RWPE1 (cell line): ENCODE measurements around the gene CUL9.

ENCODE experiments used
- CTCF ChIA-PET: fragments of 350-600 bp; sonication (Branson Sonifier 250); formaldehyde crosslinking; extraction: SDS; loops from one replicate; lab custom pipeline; 2021; lab: Yijun Ruan, JAX
- POLR2A ChIA-PET: fragments of 400-600 bp; formaldehyde crosslinking; extraction: SDS; loops from one replicate; lab custom pipeline; 2020; ENCODE audit warnings: antibody characterized with exemption; ENCODE audit not compliant: low non-redundant PET; lab: Yijun Ruan, JAX
- DNase-seq: peaks from one replicate; pipeline ENCODE4 v3.0.0; 2012; ENCODE audit warnings: low spot score
- H3K27ac ChIP-seq: fragments of 450-650 bp; 2 replicates; pipeline ENCODE4 v1.5.1; 2017
- CTCF ChIP-seq: fragments of 450-650 bp; conservative IDR thresholded peaks from 2 replicates; pipeline ENCODE4 v1.5.1; 2017; ENCODE audit warnings: low read depth, mild to moderate bottlenecking

Gene CUL9

GRCh38 chr6:43144879-43145278 lies 37.1 kb upstream of the CUL9 start:
- TF ChIP-seq CTCF: no peak
- DNase-seq: peak; percentile 57
- H3K27ac ChIP-seq: peak overlapping the region; percentile 86
- POLR2A ChIA-PET: interaction anchor here (0.6 kb wide), 1 partner anchor 26 kb away, joined by 4 read pairs; the partner anchor contains the start of gene SRF
- CTCF ChIA-PET: interaction anchor here (0.5 to 0.7 kb wide), 2 partner anchors 20 to 363 kb away, joined by 3 read pairs; no protein-coding TSS in a partner anchor

GRCh38 chr6:43146261-43146660 lies 35.7 kb upstream of the CUL9 start:
- no peak for DNase-seq
- CTCF ChIA-PET: no interaction called here
- peak overlapping the region; percentile 86; the same call in 1 of the 2 replicates for H3K27ac ChIP-seq
- TF ChIP-seq CTCF: no peak
- POLR2A ChIA-PET: no interaction called here

- ChIA-PET CTCF (interaction anchor here (0.6 kb wide), 1 partner anchor 1186 kb away, joined by 4 read pairs; no protein-coding TSS in a partner anchor), POLR2A (no interaction called here)
- no peak for DNase-seq
- H3K27ac ChIP-seq: peak overlapping the region; percentile 40
- TF ChIP-seq CTCF: no peak
These were observed 35.0 kb upstream of the CUL9 start for GRCh38 chr6:43146709-43147688.

GRCh38 chr6:43147691-43148477 lies 34.1 kb upstream of the CUL9 start:
- H3K27ac ChIP-seq: peak overlapping the region; percentile 40
- DNase-seq: no peak
- ChIA-PET CTCF (interaction anchor here (0.6 kb wide), 1 partner anchor 1185 kb away, joined by 4 read pairs; no protein-coding TSS in a partner anchor), POLR2A (no interaction called here)
- no peak for TF ChIP-seq CTCF

GRCh38 chr6:43149265-43149664 lies 32.7 kb upstream of the CUL9 start:
- ChIA-PET POLR2A (no interaction called here), CTCF (no interaction called here)
- no peak for DNase-seq
- H3K27ac ChIP-seq: peak overlapping the region; percentile 13; the same call in 1 of the 2 replicates
- no peak for TF ChIP-seq CTCF
